Measurements from ENCODE around the gene S100A8.

- no peak for TF ChIP-seq EZH2 (IDR thresholded peaks at IDR 0.05; ENCODE audit: insufficient read depth, poor library complexity, severe bottlenecking)
- TF ChIP-seq EZH2phosphoT487 (IDR thresholded peaks at IDR 0.05; ENCODE audit: insufficient read depth, low read depth): no peak
Measured at GRCh38 chr1:153364156-153364555, 26.7 kb downstream of the S100A8 start.
